Activated B cell treated with CpG ODN at 0.5 μM for 24 hours (primary cell): ENCODE results near the gene HAGH. TPM values are rescaled to one million over a fixed set of nuclear protein-coding genes. Genes with fewer than 3 reads are reported as not detected.

Source experiments
- ATAC-seq: fragments of 200-7000 bp; cut with Tn5 transposase; one replicate; pipeline ENCODE4 v1.10.0; 2021; ENCODE audit warnings: low read depth, mild to moderate bottlenecking, moderate library complexity
- CTCF ChIA-PET: fragments of 350-600 bp; sonication (Branson Sonifier 250); formaldehyde crosslinking; loops from one replicate; lab custom pipeline; 2021; ENCODE audit warnings: antibody characterized with exemption; lab: Charles Lee
- POLR2A ChIA-PET: fragments of 350-600 bp; sonication (Branson Sonifier 250); formaldehyde crosslinking; loops from one replicate; lab custom pipeline; 2021; ENCODE audit warnings: antibody characterized with exemption; lab: Charles Lee
- DNase-seq: peaks from one replicate; pipeline ENCODE4 v3.0.0; 2022
- H3K27ac Mint-ChIP-seq: one replicate; pipeline ENCODE4 v1.8.0; 2020; ENCODE audit warnings: mixed read lengths
- H3K27me3 Mint-ChIP-seq: one replicate; pipeline ENCODE4 v1.8.0; 2021; ENCODE audit warnings: mixed read lengths
- H3K36me3 Mint-ChIP-seq: one replicate; pipeline ENCODE4 v1.8.0; 2021; ENCODE audit warnings: low read depth, mixed read lengths
- H3K4me1 Mint-ChIP-seq: one replicate; pipeline ENCODE4 v1.8.0; 2021; ENCODE audit warnings: mixed read lengths
- H3K4me3 Mint-ChIP-seq: one replicate; pipeline ENCODE4 v1.8.0; 2020; ENCODE audit warnings: mild to moderate bottlenecking, mixed read lengths
- H3K9me3 Mint-ChIP-seq: one replicate; pipeline ENCODE4 v1.8.0; 2020; ENCODE audit warnings: mixed read lengths
- intact Hi-C: fragments of 100-400 bp; cut with micrococcal nuclease; formaldehyde crosslinking; loops from one replicate; pipeline ENCODE4 v1.15.1; 2024
- total RNA-seq: library from RNA; stranded (reverse); gene quantifications from 2 replicates; pipeline ENCODE4 v1.2.3, GENCODE V29; 2022
- TF ChIP-seq, protein P1 (sequence below): fragments of 200-600 bp; IDR thresholded peaks from one replicate; pipeline ENCODE4 v1.8.0; 2022; ENCODE audit warnings: antibody characterized with exemption, mild to moderate bottlenecking

HAGH gene
- total RNA-seq, 1 donor from 2014 or later, result 19.5 TPM

DNA sequence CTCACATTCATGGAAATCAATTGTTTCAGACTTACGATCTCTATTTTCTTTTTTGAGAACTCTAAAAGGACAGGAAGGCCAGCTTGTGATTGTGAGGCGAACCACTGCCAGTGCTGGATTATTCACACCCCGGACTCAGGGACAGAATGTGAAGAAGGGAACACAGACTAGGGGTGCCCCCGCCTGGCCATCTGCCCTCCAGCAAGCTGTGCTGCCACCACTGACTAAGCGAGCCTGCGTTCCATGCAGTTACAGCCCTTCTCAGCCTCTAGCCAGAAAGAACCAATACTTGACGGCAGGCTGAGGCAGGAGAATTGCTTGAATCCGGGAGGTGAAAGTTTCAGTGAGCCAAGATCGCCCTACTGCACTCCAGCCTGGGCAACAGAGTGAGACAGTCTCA lies 2.8 kb downstream of the HAGH start:
- Mint-ChIP-seq H3K9me3 (no peaks in the 10 kb centered on the region), H3K4me3 (no peak overlapping the region), H3K27me3 (no peaks in the 10 kb centered on the region), H3K4me1 (peaks cover 31% of the 10 kb centered on the region), H3K27ac (no peak overlapping the region), H3K36me3 (peaks cover 21% of the 10 kb centered on the region)
- intact Hi-C loops, result no loop called here
- ChIA-PET CTCF (no interaction called here), POLR2A (interaction anchor here (0.6 kb wide), 1 partner anchor 19 kb away, joined by 5 read pairs; no protein-coding TSS in a partner anchor)
- DNase-seq (no peak), ATAC-seq (no peak)
- TF ChIP-seq, protein P1, sequence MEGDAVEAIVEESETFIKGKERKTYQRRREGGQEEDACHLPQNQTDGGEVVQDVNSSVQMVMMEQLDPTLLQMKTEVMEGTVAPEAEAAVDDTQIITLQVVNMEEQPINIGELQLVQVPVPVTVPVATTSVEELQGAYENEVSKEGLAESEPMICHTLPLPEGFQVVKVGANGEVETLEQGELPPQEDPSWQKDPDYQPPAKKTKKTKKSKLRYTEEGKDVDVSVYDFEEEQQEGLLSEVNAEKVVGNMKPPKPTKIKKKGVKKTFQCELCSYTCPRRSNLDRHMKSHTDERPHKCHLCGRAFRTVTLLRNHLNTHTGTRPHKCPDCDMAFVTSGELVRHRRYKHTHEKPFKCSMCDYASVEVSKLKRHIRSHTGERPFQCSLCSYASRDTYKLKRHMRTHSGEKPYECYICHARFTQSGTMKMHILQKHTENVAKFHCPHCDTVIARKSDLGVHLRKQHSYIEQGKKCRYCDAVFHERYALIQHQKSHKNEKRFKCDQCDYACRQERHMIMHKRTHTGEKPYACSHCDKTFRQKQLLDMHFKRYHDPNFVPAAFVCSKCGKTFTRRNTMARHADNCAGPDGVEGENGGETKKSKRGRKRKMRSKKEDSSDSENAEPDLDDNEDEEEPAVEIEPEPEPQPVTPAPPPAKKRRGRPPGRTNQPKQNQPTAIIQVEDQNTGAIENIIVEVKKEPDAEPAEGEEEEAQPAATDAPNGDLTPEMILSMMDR, result no peak

DNA sequence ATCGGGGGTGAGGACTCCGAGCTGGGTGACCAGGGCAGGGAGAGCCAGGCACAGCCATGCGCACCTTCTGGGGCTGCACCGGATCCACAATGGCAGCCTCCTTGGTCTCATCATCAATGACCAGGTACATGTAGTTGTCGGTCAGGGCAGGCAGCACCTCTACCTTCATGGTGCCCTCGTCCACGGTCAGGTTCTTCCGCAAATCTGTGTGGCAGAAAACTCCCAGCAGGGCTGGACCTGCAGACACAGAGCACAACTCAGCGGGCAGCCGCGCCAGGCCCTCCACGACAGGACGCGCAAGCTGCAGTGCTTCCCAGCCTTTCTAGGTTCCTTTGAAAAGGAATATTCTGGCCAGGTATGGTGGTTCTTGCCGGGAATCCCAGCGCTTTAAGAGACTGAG lies 3.8 kb downstream of the HAGH start:
- TF ChIP-seq, protein P1, result no peak
- peaks cover 24% of the 10 kb centered on the region for H3K4me1 Mint-ChIP-seq
- ChIA-PET POLR2A (no interaction called here), CTCF (no interaction called here)
- H3K36me3 Mint-ChIP-seq, result peaks cover 21% of the 10 kb centered on the region
- H3K27ac Mint-ChIP-seq, result no peak overlapping the region
- ATAC-seq (no peak), DNase-seq (no peak)
- no peaks in the 10 kb centered on the region for H3K27me3 Mint-ChIP-seq
- H3K4me3 Mint-ChIP-seq, result no peak overlapping the region
- H3K9me3 Mint-ChIP-seq, result no peaks in the 10 kb centered on the region
- intact Hi-C loops, result no loop called here

DNA sequence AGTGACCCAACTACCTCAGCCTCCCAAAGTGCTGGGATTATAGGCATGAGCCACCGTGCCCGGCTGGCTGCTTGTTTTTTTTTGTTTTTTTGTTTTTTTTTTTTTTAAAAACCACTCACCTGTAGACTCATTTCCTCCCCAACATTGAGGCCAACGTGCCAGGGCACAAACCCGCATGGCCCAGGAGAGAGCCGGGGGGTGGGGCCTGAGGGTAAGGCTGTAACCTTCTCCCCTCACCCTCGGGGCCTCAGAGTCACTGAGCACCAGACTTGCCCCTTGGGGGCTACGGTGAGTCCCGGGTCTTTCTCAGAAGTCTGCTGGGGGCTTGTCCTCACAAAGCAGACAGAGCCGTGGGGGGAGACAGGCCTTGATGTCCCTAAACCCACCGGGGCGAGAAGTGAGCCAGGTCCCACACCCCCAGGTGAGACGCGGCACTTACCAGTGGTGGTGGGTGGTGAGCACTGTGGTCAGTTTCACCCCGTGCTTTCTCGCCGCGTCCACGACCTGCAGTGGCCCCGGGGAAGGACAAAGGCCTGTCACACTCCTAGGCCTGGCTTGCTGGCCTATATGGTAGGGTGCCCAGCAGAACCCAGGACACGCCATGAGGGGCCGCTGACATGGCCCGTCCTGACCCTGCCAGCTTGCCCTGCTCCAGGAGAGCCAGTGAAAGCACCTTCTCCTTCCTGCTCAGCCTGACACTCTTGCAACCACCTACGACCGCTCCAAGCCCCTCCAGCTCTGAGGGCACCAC lies 4.6 kb downstream of the HAGH start:
- intact Hi-C loops, result no loop called here
- TF ChIP-seq, protein P1, result no peak
- H3K27ac Mint-ChIP-seq, result no peak overlapping the region

DNA sequence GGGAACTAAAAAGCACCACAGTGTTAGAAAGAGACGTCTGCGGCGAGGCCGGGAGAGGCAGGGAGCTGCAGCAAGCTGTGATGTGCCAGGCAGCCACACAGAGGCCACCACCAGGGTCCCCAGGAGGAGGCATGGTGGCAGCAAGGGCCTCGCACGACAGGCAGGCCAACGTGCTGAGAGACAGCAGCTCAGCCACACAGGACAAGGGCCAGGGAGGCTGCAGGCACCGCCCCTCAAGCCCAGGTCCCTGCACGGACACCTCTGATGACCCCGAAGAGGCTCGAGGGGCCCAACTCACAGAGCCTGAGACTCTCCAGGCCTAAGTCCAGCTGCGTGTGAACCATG lies 5.7 kb downstream of the HAGH start:
- peaks cover 26% of the 10 kb centered on the region for H3K36me3 Mint-ChIP-seq
- CTCF ChIA-PET, result no interaction called here
- no peak overlapping the region for H3K4me3 Mint-ChIP-seq
- TF ChIP-seq, protein P1, result no peak
- intact Hi-C loops, result no loop called here
- H3K9me3 Mint-ChIP-seq, result no peaks in the 10 kb centered on the region
- POLR2A ChIA-PET, result interaction anchor here (0.6 kb wide), 1 partner anchor 90 kb away, joined by 12 read pairs; no protein-coding TSS in a partner anchor
- no peak overlapping the region for H3K27ac Mint-ChIP-seq
- no peaks in the 10 kb centered on the region for H3K27me3 Mint-ChIP-seq
- DNase-seq (no peak), ATAC-seq (no peak)
- H3K4me1 Mint-ChIP-seq, result peaks cover 15% of the 10 kb centered on the region

More for the DNA sequence above, 4.6 kb downstream of the HAGH start:
- Mint-ChIP-seq H3K36me3 (peaks cover 20% of the 10 kb centered on the region), H3K4me3 (no peak overlapping the region), H3K9me3 (no peaks in the 10 kb centered on the region), H3K27me3 (no peaks in the 10 kb centered on the region), H3K4me1 (peaks cover 16% of the 10 kb centered on the region)
- ChIA-PET CTCF (no interaction called here), POLR2A (no interaction called here)
- DNase-seq (no peak), ATAC-seq (no peak)

GRCh38 chr16:1820096-1820945 lies 6.3 kb downstream of the HAGH start:
- H3K4me3 Mint-ChIP-seq, result no peak overlapping the region
- peaks cover 10% of the 10 kb centered on the region for H3K4me1 Mint-ChIP-seq
- no peaks in the 10 kb centered on the region for H3K27me3 Mint-ChIP-seq
- TF ChIP-seq, protein P1, result no peak
- H3K36me3 Mint-ChIP-seq, result peaks cover 31% of the 10 kb centered on the region
- ChIA-PET CTCF (no interaction called here), POLR2A (no interaction called here)
- H3K9me3 Mint-ChIP-seq, result no peaks in the 10 kb centered on the region
- ATAC-seq (no peak), DNase-seq (no peak)
- no peak overlapping the region for H3K27ac Mint-ChIP-seq
- intact Hi-C loops, result no loop called here
